Lower leg skin (tissue), 3 donors: ENCODE results near the gene TUBA4B.

ENCODE experiments used
- POLR2A ChIP-seq, 2 donors: fragments of 450-650 bp; IDR thresholded peaks; one replicate each; pipeline ENCODE4 v1.6.1; 2016 to 2017; ENCODE audit warnings: antibody characterized with exemption in 2 of 2, mild to moderate bottlenecking in 1 of 2, moderate library complexity in 1 of 2
- TF ChIP-seq, protein P1 (sequence below), 3 donors: fragments of 450-650 bp; IDR thresholded peaks; one replicate each; pipeline ENCODE4 v1.5.1; 2016; ENCODE audit warnings: antibody characterized with exemption in 3 of 3, mild to moderate bottlenecking in 3 of 3, moderate library complexity in 2 of 3

DNA sequence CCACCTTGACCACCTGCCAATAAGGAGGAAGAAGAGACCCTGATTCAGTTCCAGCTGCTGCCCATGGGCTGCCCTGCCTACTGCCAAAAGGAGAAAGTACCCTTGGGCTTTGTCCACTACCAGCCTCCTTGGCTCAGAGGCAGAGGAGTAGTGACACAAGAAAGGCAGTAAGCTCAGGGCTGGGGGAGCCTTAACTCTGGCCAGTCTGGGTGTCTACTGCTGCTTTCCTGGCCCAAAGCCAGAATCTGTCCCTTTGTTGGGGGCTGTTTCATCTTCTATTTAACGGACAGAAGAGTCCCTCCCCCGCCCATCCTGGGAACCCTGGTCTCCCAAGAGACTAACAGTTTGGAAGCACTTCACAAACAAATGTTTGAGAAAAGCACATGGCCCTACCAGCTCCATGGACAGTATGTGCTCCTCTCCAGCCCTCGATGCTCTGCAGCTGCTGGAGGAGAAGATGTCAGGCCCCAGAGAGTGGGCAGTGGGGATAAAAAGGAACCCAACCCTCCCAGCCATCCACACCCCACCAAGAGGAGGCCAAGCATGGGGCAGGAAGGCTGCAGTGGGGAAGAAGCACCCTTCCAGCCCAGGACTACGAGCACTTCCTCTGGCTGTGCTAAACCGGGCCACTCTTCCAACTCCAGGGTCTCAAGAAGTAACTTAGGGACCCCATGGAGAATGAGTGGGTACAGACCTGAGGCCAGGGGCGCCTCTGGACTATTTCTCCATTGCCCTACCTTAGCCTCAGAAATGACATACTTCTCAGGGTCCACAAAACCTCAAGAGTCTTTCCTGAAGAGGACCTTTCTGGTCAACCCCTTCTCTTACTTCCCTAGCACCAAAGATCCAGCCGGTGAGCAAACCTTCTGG, 24.8 kb upstream of the TUBA4B start:
- TF ChIP-seq, protein P1, sequence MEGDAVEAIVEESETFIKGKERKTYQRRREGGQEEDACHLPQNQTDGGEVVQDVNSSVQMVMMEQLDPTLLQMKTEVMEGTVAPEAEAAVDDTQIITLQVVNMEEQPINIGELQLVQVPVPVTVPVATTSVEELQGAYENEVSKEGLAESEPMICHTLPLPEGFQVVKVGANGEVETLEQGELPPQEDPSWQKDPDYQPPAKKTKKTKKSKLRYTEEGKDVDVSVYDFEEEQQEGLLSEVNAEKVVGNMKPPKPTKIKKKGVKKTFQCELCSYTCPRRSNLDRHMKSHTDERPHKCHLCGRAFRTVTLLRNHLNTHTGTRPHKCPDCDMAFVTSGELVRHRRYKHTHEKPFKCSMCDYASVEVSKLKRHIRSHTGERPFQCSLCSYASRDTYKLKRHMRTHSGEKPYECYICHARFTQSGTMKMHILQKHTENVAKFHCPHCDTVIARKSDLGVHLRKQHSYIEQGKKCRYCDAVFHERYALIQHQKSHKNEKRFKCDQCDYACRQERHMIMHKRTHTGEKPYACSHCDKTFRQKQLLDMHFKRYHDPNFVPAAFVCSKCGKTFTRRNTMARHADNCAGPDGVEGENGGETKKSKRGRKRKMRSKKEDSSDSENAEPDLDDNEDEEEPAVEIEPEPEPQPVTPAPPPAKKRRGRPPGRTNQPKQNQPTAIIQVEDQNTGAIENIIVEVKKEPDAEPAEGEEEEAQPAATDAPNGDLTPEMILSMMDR (IDR thresholded peaks at IDR 0.05): no peak
- TF ChIP-seq POLR2A (IDR thresholded peaks at IDR 0.05): no peak
